Panc1 (cell line): Measurements from ENCODE around the gene SDC3. TPM values are rescaled to one million over a fixed set of nuclear protein-coding genes. Genes with fewer than 3 reads are reported as not detected.

Experiments used
- ATAC-seq: fragments of 200-7000 bp; cut with Tn5 transposase; 2 replicates; pipeline ENCODE4 v1.9.1; 2020; ENCODE audit warnings: mild to moderate bottlenecking, moderate library complexity
- BruUV-seq: library from RNA; stranded (reverse); fragments of 400-500 nt; replicated peaks from 2 replicates; lab custom pipeline; 2021; lab: Mats Ljungman, UMichigan
- CTCF ChIA-PET: fragments of 300-600 bp; sonication (Branson Sonifier 250); formaldehyde crosslinking; loops from one replicate; lab custom pipeline; 2022; ENCODE audit warnings: antibody characterized with exemption; lab: Charles Lee
- POLR2A ChIA-PET: fragments of 300-600 bp; sonication (Branson Sonifier 250); formaldehyde crosslinking; loops from one replicate; lab custom pipeline; 2022; ENCODE audit warnings: antibody characterized with exemption; lab: Charles Lee
- DNase-seq: peaks from one replicate; pipeline ENCODE4 v3.0.0-alpha.2; 2010; ENCODE audit warnings: low read depth, low spot score
- H3K27ac ChIP-seq: 2 replicates; pipeline ENCODE4 v1.5.1; 2011; ENCODE audit warnings: mild to moderate bottlenecking, low read length, inconsistent platforms
- H3K27me3 ChIP-seq: fragments of 200-500 bp; sonication (Bioruptor generic); 2 replicates; pipeline ENCODE4 v1.6.0; 2014; ENCODE audit warnings: low read length, inconsistent platforms; ENCODE audit not compliant: control insufficient read depth, insufficient read depth
- H3K36me3 ChIP-seq: fragments of 200-500 bp; sonication (Bioruptor generic); 2 replicates; pipeline ENCODE4 v1.5.1; 2014; ENCODE audit warnings: inconsistent platforms, mild to moderate bottlenecking, low read length, moderate library complexity; ENCODE audit not compliant: control insufficient read depth, insufficient read depth
- H3K4me1 ChIP-seq: 2 replicates; pipeline ENCODE4 v1.5.1; 2011; ENCODE audit warnings: inconsistent platforms, mild to moderate bottlenecking, low read length, moderate library complexity; ENCODE audit not compliant: control insufficient read depth, insufficient read depth
- H3K4me3 ChIP-seq, 2 experiments: 2 replicates each; pipeline ENCODE4 v1.5.1; 2011 to 2012; ENCODE audit warnings: low read depth in 2 of 2, low read length in 2 of 2, mild to moderate bottlenecking in 2 of 2, inconsistent platforms in 1 of 2, moderate library complexity in 1 of 2
- H3K9me3 ChIP-seq: fragments of 200-500 bp; sonication (Bioruptor generic); 2 replicates; pipeline ENCODE4 v1.5.1; 2014; ENCODE audit warnings: low read depth, mild to moderate bottlenecking, inconsistent platforms, low read length, moderate library complexity; ENCODE audit not compliant: control insufficient read depth, insufficient read depth
- POLR2AphosphoS5 ChIP-seq: IDR thresholded peaks from 2 replicates; pipeline ENCODE4 v1.6.1; 2012; ENCODE audit warnings: mild to moderate bottlenecking, low read depth, low read length, moderate library complexity
- SIN3A ChIP-seq: IDR thresholded peaks from 2 replicates; pipeline ENCODE4 v1.6.1; 2012; ENCODE audit warnings: low read depth, mild to moderate bottlenecking, low read length, moderate library complexity, borderline replicate concordance; ENCODE audit not compliant: insufficient read depth
- TCF7L2 ChIP-seq: IDR thresholded peaks from 2 replicates; pipeline ENCODE4 v1.6.1; 2011; ENCODE audit warnings: mild to moderate bottlenecking, low read depth, low read length, inconsistent platforms
- in situ Hi-C: cut with HindIII; loops from 2 replicates; pipeline ENCODE4 v1.10.0; 2016; ENCODE audit warnings: low sequenced_read_pairs, low pct_unique_long_range_greater_than_20kb
- intact Hi-C: fragments of 100-400 bp; cut with micrococcal nuclease; formaldehyde crosslinking; loops from one replicate; pipeline ENCODE4 v1.10.0; 2022; ENCODE audit not compliant: unreplicated experiment
- total RNA-seq: library from RNA; stranded (reverse); gene quantifications from one replicate; pipeline ENCODE4 v1.2.1, GENCODE V29; 2021; ENCODE audit not compliant: unreplicated experiment
- TF ChIP-seq, protein P1 (sequence below): fragments of 450-650 bp; IDR thresholded peaks from 2 replicates; pipeline ENCODE4 v1.5.1; 2017; ENCODE audit warnings: mild to moderate bottlenecking
- TF ChIP-seq, protein P2 (sequence below), 2 experiments: IDR thresholded peaks; 2 replicates each; pipeline ENCODE4 v1.6.1; 2011 to 2012; ENCODE audit warnings: low read depth in 2 of 2, control low read depth in 1 of 2, low read length in 1 of 2, mild to moderate bottlenecking in 1 of 2, moderate library complexity in 1 of 2; ENCODE audit not compliant: insufficient read depth in 1 of 2

SDC3 gene
- total RNA-seq, 1 experiment from 2014 or later, result 36.1 TPM

DNA sequence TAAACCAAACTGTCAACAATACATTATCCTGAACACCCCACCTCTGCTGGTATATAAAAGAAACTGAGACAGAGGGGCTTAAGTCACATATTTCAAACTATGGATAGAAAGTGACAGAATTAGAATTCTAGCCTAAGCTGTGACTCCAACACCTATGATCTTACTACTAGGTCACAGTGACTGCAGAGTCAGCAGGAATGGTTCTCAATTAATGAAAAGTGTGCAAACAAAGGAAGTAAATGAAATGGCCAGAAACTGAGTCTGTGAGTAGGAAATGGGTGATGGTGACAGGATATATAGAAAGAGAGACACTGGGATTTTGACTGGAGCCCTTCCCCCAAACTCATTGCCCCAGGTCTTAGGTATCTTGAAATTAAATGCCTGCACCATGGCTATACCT lies 38.7 kb upstream of the SDC3 start:
- no TSS peak for BruUV-seq
- DNase-seq, result no peak
- TF ChIP-seq, protein P1, sequence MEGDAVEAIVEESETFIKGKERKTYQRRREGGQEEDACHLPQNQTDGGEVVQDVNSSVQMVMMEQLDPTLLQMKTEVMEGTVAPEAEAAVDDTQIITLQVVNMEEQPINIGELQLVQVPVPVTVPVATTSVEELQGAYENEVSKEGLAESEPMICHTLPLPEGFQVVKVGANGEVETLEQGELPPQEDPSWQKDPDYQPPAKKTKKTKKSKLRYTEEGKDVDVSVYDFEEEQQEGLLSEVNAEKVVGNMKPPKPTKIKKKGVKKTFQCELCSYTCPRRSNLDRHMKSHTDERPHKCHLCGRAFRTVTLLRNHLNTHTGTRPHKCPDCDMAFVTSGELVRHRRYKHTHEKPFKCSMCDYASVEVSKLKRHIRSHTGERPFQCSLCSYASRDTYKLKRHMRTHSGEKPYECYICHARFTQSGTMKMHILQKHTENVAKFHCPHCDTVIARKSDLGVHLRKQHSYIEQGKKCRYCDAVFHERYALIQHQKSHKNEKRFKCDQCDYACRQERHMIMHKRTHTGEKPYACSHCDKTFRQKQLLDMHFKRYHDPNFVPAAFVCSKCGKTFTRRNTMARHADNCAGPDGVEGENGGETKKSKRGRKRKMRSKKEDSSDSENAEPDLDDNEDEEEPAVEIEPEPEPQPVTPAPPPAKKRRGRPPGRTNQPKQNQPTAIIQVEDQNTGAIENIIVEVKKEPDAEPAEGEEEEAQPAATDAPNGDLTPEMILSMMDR, result no peak
- TF ChIP-seq TCF7L2, result no peak
- TF ChIP-seq SIN3A, result no peak
- no peak for TF ChIP-seq POLR2AphosphoS5
- TF ChIP-seq, protein P2, sequence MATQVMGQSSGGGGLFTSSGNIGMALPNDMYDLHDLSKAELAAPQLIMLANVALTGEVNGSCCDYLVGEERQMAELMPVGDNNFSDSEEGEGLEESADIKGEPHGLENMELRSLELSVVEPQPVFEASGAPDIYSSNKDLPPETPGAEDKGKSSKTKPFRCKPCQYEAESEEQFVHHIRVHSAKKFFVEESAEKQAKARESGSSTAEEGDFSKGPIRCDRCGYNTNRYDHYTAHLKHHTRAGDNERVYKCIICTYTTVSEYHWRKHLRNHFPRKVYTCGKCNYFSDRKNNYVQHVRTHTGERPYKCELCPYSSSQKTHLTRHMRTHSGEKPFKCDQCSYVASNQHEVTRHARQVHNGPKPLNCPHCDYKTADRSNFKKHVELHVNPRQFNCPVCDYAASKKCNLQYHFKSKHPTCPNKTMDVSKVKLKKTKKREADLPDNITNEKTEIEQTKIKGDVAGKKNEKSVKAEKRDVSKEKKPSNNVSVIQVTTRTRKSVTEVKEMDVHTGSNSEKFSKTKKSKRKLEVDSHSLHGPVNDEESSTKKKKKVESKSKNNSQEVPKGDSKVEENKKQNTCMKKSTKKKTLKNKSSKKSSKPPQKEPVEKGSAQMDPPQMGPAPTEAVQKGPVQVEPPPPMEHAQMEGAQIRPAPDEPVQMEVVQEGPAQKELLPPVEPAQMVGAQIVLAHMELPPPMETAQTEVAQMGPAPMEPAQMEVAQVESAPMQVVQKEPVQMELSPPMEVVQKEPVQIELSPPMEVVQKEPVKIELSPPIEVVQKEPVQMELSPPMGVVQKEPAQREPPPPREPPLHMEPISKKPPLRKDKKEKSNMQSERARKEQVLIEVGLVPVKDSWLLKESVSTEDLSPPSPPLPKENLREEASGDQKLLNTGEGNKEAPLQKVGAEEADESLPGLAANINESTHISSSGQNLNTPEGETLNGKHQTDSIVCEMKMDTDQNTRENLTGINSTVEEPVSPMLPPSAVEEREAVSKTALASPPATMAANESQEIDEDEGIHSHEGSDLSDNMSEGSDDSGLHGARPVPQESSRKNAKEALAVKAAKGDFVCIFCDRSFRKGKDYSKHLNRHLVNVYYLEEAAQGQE (IDR thresholded peaks at IDR 0.05; ENCODE audit: insufficient read depth in 1 of 2, low read depth in 2 of 2, low read length in 1 of 2), result no peak
- intact Hi-C loops, result no loop called here
- Histone ChIP-seq H3K36me3 (peaks cover 44% of the 10 kb centered on the region), H3K4me3 (no peak overlapping the region), H3K4me1 (no peaks in the 10 kb centered on the region), H3K27ac (no peak overlapping the region), H3K9me3 (no peaks in the 10 kb centered on the region), H3K27me3 (no peaks in the 10 kb centered on the region)
- ChIA-PET POLR2A (no interaction called here), CTCF (no interaction called here)
- no peak for ATAC-seq
- in situ Hi-C loops, result no loop called here

DNA sequence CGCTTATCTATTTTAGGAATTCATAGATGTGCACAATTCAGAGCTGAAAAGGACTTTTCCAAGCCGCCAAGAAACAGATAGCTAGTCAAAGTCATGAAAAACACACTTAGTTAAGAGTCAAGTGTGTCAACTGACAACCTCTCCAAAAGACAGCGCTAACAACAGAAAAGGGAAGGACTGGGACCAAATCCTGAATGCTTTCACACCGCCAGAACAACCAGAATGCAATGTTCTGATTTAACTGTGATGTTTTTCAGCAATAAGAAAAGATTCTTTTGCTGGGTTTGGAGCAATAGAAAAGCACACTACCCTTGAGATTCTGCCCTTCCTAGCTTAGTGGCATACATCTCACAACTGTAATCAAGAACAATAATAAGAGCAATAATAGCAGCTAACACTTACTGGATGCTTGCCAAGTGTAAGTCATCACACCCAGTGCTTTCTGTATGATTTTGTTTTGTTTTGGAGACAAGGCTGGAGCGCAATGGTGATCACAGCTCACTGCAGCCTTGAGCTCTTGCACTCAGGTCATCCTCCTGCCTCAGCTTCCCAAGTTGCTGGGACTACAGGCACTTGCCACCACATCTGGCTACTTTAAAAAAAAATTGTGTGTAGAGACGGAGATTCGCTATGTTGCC lies 33.9 kb upstream of the SDC3 start:
- intact Hi-C loops, result no loop called here
- no TSS peak for BruUV-seq
- Histone ChIP-seq H3K9me3 (no peaks in the 10 kb centered on the region), H3K4me1 (no peaks in the 10 kb centered on the region), H3K27me3 (no peaks in the 10 kb centered on the region), H3K4me3 (no peak overlapping the region), H3K36me3 (peaks cover 23% of the 10 kb centered on the region), H3K27ac (no peak overlapping the region)
- ChIA-PET CTCF (no interaction called here), POLR2A (no interaction called here)
- TF ChIP-seq POLR2AphosphoS5 (no peak), TCF7L2 (no peak), SIN3A (no peak)
- TF ChIP-seq, protein P1, result no peak
- TF ChIP-seq, protein P2 (IDR thresholded peaks at IDR 0.05; ENCODE audit: insufficient read depth in 1 of 2, low read depth in 2 of 2, low read length in 1 of 2), result no peak
- in situ Hi-C loops, result no loop called here
- ATAC-seq (no peak), DNase-seq (no peak)
